ENCODE measurements around the gene PPP1R17.
A peak's percentile ranks its signal among the peaks of the same experiment; 100 is the strongest.

The PPP1R17 gene

GRCh38 chr7:31702354-31702753 is 15.3 kb downstream of the PPP1R17 start:
- DNase-seq = no peak

GRCh38 chr7:31705377-31705776 is 18.4 kb downstream of the PPP1R17 start:
- DNase-seq = no peak

GRCh38 chr7:31707089-31707488 is 20.1 kb downstream of the PPP1R17 start:
- DNase-seq = no peak

GRCh38 chr7:31710171-31710570 is 23.2 kb downstream of the PPP1R17 start:
- no peak for DNase-seq

DNA sequence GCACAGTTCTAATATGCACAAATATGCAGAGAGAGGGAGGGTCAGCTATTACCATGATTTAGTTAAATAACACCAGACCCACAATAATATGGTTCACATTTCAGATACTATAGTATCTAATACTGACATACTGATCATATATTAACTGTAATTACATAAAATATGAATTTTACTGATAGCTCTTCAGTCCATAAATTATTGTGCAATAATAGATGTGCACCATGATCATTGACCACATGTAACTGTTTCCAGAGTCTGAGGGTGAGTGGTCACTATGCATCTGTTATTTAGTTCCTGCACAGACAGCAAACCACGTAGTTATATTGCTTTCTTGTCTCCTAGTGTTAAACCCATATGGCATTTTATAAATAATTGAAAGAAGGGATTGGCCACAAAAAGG is 29.3 kb downstream of the PPP1R17 start:
- DNase-seq = no peak

DNA sequence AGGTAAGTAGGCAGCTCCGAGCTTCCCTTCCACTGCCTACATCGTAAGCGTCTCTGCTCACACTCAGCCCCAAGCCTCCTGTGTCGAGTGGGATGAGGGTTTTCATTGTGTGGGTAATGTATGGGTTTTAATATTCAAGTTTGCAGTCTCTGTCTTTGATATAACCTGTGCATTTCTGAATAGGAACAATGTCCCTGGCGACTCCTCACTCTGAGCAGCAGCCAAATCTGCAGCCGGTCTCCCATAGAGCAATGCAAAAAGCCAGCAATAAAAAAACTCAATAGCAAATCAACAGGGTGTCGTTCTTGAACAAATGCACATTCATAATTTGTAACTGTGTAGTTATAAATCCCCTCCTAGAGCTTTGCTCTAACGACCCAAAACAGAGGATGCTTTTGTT is 33.4 kb downstream of the PPP1R17 start:
- DNase-seq = no peak

- no peak for DNase-seq
Measured at GRCh38 chr7:31724696-31725095, 37.7 kb downstream of the PPP1R17 start.

- no peak for DNase-seq
Measured at GRCh38 chr7:31729195-31729804, 42.3 kb downstream of the PPP1R17 start.

GRCh38 chr7:31734456-31734855 is 47.4 kb downstream of the PPP1R17 start:
- no peak for DNase-seq

DNA sequence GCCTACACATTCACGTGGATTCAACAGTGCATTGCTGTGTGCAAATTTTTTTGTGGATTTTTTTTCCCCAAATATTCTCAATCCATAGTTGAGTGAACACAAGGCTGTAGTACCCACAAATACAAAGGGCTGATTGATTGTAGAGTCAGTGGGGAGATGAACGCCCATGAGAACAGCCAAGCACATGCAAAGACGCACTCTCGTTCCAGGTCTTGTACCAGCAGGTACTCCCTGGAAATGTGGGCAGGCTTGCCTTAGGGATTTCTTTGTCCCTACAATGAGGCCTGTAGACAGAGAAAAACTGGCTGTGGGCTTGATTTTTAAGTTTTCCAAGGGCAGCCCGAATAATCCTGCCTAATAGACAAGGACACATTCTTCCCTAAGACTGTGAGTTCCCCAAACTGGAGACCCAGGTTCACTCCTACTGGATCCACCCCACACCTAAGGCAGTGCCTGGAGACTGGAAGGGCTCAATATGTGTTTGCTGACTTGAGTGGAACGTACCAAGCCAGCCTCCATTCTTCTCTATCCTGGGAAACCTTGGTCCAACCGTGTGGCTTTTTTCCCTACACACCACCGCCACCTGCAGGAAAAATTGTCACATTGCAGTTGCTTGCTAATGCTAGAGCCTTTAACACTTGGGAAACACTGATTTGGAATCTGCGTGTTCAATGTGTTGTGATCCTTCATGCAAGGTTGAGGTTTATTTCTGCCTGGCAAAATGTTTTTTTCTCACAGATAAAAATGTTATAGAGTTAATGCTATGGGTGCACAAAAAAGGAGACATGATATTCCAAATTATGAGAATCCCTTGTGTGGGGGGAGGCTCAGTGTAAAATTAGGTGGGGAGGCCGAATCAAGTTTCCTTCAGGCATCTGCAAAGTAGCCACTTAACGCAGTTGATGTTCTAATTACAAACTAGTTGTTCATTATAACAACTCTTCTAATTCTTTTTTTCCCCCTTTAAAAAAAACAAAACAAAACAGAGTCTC is 49.3 kb downstream of the PPP1R17 start:
- no peak for DNase-seq

DNA sequence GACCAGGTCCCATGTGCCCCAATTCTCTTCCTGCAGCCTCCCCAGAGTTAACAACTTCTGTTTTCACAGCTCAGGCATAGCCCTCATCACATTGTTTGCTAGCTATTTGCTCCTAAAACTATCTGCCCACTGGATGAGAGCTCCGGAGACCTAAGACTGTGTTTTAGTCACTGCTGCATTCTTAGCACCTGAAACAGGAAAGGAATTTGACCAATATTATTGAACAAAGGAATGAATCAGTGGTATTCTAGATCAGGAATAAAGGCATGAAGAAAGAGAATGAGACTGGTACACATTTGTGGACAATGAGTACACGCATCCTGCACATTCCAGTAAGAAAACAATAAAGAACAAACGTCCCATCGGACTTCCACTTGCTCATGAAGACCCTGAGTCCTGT is 54.8 kb downstream of the PPP1R17 start:
- DNase-seq = no peak

GRCh38 chr7:31744294-31744874 is 57.4 kb downstream of the PPP1R17 start:
- peak; percentile 11 for DNase-seq

DNA sequence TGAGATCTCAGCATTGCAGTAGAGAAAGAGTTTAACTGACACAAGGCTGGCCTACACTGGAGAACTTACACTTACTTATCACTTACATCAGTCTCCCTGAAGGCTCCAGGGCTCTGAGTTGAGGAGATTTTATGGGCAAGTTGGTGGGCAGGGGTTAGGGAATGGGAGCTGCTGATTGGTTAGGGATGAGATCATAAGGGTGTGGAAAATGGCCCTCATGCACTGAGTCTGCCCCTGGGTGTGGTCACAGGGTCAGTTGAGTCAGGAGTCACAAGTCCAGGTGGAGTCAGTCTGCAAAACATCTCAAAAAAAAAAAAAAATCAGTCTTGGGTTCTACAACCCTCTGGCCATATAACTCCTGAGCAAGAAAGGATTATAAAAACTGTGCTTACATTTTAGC is 60.5 kb downstream of the PPP1R17 start:
- no peak for DNase-seq

GRCh38 chr7:31748084-31748483 is 61.1 kb downstream of the PPP1R17 start:
- DNase-seq = no peak

GRCh38 chr7:31751726-31752125 is 64.7 kb downstream of the PPP1R17 start:
- DNase-seq = no peak

Data from GF-D8 (cell line).